Peyer's patch (tissue), 4 donors: ENCODE measurements around the gene PCDHB6.

ENCODE experiments used
- CTCF ChIP-seq, 6 experiments: fragments of 450-650 bp in 4 of 6; fragments of 200-600 bp in 2 of 6; sonication (generic) in 1 of 6; IDR thresholded peaks; one replicate each; pipeline ENCODE4 v1.5.1; 2017 to 2019; ENCODE audit warnings: antibody characterized with exemption in 6 of 6, mild to moderate bottlenecking in 3 of 6, moderate library complexity in 1 of 6
- POLR2A ChIP-seq, 2 donors: fragments of 450-650 bp; IDR thresholded peaks; one replicate each; pipeline ENCODE4 v1.5.1; 2017; ENCODE audit warnings: antibody characterized with exemption in 2 of 2, mild to moderate bottlenecking in 2 of 2, moderate library complexity in 2 of 2

GRCh38 chr5:141196363-141196762, 46.5 kb downstream of the PCDHB6 start:
- TF ChIP-seq POLR2A (IDR thresholded peaks at IDR 0.05) (no peak), CTCF (IDR thresholded peaks at IDR 0.05) (no peak)
